ENCODE measurements around the gene ZC3H7B.

DNA sequence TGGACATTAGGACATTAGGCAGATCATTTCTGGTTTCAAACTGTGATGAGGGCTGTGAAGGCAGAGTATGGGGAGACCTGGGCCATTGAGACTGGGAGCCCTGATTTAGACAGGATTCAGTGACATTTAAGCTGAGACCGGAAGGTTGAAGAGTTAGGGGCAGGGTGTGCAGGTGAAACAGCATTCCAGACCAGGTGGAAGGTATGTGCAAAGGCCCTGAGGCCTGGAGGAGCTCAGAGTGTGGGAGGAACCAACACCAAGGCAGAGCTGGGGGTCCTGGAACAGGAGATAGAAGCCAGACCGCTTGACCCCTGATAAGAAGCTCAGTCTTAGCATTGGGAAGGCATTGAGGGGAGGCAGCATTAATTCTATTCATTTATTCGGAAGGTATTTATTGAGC lies 32.5 kb downstream of the ZC3H7B start:
- TF ChIP-seq, protein P1, sequence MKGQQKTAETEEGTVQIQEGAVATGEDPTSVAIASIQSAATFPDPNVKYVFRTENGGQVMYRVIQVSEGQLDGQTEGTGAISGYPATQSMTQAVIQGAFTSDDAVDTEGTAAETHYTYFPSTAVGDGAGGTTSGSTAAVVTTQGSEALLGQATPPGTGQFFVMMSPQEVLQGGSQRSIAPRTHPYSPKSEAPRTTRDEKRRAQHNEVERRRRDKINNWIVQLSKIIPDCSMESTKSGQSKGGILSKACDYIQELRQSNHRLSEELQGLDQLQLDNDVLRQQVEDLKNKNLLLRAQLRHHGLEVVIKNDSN (IDR thresholded peaks at IDR 0.05) = no peak
- no peak for TF ChIP-seq CREB1 (IDR thresholded peaks at IDR 0.05; ENCODE audit: low read depth)
- no peak for TF ChIP-seq TAF1 (IDR thresholded peaks at IDR 0.05; ENCODE audit: low read depth)
- TF ChIP-seq EP300 (IDR thresholded peaks at IDR 0.05; ENCODE audit: borderline replicate concordance) = no peak
- TF ChIP-seq, protein P2, sequence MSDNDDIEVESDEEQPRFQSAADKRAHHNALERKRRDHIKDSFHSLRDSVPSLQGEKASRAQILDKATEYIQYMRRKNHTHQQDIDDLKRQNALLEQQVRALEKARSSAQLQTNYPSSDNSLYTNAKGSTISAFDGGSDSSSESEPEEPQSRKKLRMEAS (IDR thresholded peaks at IDR 0.05) = no peak
- no peak for TF ChIP-seq CEBPB (IDR thresholded peaks at IDR 0.05)
- no peak for TF ChIP-seq YY1 (IDR thresholded peaks at IDR 0.05; ENCODE audit: low read depth)
- TF ChIP-seq RAD21 (IDR thresholded peaks at IDR 0.05; ENCODE audit: low read depth) = no peak
- no peak for TF ChIP-seq EGR1 (IDR thresholded peaks at IDR 0.05)
